HG02840 (cell line): ENCODE data around the gene KCP.

Experiments
- ATAC-seq: cut with Tn5 transposase; IDR thresholded peaks from one replicate; pipeline ENCODE4 v1.9.1; 2021; ENCODE audit warnings: mild to moderate bottlenecking, moderate library complexity, moderate number of reproducible peaks; ENCODE audit not compliant: unreplicated experiment, low FRiP score

Gene KCP

GRCh38 chr7:128876586-128876977 is 33.9 kb downstream of the KCP start:
- ATAC-seq, result no peak

DNA sequence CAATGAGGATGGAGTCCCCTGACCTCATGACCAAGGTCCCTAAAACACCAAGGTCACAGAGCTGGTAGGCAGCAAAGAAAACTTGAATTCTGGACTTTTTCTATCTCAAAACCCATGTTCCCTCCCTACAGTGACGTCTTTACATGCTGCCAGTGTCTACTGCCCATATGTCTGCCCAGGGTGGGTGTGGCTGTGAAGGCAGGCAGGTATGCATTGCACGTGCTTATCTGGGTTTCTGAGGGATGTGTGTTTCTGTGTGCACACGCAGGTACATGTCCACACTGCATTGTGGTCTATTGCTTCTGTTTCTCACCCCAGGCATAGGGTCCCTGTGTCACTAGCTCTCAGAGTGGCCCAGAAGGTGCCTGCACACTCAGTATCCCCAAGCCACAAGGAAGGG is 34.4 kb downstream of the KCP start:
- ATAC-seq, result no peak

DNA sequence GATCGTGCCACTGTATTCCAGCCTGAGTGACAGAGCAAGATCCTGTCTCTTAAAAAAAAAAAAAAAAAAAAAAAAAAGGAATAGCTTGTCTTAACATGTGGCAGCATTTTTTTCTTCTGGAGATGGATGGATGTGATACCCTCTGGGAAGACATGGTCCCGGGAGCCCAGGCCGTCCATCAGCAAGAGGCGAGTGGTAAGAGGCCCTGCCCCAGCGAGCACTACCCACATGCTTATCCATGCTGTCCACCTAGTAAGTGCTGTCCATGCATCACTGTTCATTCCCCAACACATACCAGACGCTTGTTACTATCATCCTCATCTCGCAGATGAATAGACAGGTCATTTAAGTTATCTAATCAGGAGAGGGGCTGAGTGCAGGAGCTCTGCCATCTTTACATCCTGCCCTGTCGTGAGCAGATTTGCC is 35.0 kb downstream of the KCP start:
- no peak for ATAC-seq

GRCh38 chr7:128874140-128875031 is 36.1 kb downstream of the KCP start:
- ATAC-seq, result no peak

GRCh38 chr7:128873234-128873633 is 37.3 kb downstream of the KCP start:
- ATAC-seq, result no peak

- no peak for ATAC-seq
Measured at GRCh38 chr7:128872394-128872824, 38.1 kb downstream of the KCP start.

DNA sequence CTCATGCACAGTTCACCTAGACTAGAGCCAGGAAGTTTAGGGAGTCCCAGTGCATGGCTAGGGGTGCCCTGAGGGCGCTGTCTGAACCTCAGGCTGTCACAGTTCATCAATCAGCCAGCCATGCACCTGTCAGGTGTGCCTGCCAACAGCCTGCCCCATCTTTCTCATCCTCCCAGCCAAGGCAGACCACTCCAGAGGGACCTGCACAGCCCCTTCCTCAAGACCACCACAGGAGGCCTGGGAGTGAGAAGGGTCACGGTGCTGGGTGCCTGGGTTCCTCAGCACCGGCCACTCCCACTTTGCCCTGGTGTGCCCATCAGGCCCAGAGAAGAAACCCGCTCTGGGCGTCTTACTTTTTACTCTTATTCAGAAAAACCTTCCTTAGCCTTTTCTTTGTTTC is 39.5 kb downstream of the KCP start:
- ATAC-seq, result no peak

GRCh38 chr7:128869944-128870285 is 40.6 kb downstream of the KCP start:
- no peak for ATAC-seq

DNA sequence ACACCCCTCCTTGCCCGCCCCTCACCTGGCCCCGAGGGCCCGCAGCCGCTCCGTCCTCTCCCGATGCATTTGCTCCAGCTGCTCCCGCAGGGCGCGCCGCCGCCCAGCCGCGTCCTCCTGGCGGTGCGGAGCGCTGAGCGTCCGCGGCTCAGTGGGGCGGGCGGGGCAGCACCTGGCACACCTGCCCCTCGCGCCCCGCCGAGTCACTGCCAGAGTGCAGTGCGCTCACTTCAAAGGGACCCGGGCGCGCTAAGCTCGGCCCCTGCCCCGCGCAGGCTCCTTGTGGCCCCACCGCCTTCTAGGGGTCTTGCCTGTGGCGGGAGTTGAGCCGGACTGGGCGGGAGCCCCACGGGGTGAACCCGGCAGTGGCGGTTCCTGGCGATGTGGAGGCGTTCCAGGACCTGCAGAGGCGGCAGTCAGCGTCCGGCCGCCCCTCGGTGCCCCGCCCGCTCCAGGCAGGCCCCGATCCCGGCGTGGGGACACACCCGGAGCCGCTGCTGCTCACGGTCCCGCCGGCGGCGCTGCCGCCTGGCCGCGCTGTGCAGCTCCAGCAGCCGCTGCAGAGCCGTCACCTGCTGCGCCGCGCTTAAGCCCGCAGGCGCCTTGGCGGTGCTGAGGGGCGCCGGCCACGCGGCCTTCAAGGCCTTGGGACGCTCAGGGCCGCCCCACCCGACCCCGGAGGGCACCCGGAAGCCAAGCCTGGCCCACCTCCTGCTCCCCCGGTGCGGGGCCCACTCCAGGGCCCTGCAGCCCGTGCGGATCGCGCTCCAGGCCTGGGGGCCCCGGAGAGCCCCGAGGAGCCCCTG is 41.2 kb downstream of the KCP start:
- ATAC-seq, result peak; percentile 58

DNA sequence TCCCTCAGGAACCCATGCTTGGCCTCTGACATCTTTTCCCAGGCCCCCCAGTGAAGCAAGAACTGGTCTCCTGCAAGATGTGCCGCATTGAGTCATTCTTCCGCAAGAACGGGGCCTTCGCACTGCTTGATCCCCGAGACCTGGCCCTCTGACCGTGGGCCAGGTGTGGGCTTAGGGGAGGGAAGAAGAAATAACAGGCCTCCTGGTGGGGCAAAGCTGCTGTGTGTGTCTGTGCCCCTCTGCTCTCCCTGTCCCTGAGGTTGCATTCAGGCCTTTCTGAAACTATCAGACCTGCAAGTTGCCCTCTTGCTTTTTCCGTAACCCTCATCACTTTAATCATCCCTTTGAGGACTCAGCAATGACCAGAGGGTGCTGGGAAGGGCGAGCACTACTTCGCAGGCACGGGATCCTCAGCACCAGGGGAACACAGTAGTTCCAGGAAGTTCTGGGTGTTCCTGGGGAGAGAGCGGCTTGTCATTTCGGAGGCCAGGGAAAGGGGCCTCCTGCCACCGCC is 41.8 kb downstream of the KCP start:
- ATAC-seq, result no peak

DNA sequence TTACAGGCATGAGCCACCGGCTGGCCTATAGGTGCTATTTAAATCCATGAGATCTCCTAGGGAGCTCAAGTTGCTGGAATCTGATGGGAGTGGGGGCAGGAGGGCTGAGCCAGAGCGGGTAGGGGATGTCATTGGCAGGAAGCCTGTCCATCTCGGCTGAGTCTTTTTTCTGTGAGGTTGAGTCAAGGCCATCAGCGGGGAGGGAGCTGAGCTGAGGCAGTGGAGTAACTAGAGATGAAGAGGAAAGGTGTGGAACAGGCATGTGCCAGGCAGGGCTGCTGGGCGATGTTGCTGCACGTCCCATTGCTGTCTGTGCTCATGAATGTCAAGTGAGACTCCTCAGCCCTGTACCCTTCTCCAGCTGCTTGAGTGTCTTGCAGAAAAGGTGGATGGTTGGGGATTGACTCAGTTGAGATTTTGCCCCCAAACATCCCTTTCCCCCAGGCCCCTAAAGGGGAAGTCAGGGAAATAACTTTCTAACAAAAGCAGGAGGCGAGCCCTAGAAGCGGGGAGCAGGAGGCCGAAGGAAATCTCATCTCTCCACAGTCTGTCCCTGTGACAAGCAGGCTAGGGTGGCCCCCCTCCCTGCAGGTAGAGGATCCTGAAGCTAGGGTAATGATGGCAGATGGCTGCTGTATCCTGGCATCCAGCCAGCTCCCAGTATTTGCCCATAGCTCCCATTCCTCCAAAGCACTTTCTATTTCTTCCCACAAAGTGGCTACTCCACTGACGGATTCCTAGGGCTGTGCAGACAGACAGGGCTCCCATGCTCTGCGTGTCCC is 42.5 kb downstream of the KCP start:
- ATAC-seq, result no peak

- no peak for ATAC-seq
Measured at GRCh38 chr7:128867241-128867640, 43.3 kb downstream of the KCP start.

DNA sequence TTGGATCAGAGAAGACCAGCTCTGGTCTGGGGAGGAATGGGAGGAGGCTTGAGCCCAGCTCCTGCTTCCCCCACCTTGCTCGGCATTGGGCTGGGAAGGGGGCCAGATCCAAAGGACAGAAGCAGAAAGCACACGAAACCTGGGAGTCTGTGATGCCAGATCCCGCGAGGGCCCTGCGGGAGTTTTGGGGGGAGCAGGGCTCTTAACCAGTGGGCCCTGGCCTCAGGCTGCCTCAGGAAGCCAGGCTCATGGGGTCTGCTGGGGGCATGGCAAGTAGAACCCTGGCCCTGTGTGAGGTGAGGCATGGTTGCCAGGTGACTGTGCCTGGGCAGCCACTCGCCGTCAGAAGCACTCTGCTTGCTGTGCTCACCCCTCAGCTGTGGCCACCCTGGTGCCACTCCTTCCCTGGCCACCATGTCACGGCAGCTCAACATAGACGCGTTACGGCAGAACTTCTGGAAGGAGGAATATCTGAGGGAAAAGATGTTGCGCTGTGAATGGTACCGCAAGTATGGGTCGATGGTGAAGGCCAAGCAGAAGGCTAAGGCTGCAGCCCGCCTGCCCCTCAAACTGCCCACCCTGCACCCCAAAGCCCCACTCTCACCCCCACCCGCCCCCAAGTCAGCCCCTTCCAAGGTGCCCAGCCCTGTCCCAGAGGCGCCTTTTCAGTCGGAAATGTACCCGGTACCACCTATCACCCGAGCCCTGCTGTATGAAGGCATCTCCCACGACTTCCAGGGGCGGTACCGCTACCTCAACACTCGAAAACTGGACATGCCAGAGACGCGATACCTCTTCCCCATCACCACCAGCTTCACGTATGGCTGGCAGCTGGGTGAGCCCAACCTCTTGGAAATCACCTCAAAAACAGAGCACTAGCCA is 44.3 kb downstream of the KCP start:
- no peak for ATAC-seq

GRCh38 chr7:128865303-128865702 is 45.2 kb downstream of the KCP start:
- no peak for ATAC-seq

DNA sequence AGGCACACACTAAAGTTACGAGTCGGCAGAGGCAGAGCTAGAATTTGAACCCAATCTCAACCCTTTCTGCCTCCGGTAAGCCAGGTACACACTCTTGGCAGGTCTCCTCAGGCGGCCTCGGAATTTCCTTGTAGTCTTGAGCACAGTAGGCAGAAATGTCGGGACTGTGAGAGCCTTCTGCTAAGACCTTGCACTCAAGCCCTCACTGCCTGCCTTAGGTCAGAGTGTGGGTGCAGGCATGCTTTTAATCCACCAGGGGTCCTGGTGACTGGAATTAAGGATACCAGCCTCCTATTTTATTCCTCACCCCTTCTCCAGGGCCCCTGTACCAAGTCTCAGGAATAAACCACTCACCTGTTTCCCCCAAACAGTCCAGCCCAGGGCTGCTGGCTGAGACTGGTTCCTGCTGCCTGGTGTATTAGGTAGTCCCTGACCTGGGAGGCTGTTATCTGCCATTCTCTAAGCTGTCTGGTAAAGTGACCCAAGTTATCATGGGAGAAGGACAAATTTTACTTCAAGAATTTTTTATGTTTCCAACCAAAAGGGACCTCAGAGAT is 47.0 kb downstream of the KCP start:
- peak; percentile 26 for ATAC-seq

DNA sequence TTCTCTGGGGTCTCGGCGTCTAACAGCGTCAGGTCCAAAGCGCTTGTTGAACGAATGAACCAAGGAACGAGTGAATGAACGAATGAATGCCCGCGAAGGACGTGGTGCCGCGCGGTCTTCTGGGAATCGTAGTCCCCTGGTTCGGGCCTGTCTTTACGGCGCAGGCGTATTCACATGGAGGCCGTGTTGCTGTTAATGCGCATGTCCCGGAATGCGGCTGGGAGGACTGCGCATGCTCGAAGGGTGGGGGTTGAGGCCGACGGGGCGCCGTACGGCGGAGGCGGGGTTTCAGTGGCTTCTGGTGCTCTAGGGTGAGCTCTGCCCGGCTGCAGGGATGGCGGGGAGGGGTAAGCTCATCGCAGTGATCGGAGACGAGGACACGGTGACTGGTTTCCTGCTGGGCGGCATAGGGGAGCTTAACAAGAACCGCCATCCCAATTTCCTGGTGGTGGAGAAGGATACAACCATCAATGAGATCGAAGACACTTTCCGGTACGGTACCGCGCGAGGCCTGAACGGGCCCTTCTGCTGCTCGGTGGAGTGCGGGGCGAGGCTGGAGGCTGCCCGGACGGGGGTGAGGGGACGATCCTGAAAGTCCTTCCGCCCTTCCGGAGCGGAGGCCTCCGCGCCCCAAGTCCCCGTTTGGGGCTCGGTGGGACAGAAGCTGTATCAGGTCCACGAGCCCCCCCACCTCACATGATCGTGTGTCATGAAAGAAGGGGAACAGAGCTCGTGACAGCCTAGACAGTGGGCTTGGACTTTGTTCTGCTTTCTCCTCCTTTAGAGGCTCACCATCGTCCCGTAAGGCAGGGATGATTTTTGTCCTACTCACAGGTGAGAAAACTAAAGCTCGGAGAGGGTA is 47.7 kb downstream of the KCP start, which contains the start of gene ATP6V1F:
TSS of gene ATP6V1F (plus strand) at position 286 of the 862 bp plus-strand sequence. CDS start at position 335, 49 bp downstream.
- peak; percentile 89 for ATAC-seq

- ATAC-seq, result no peak
Measured at GRCh38 chr7:128861957-128862570, 48.4 kb downstream of the KCP start.
